Measurements from ENCODE around the gene UTP20. TPM values are rescaled to one million over a fixed set of nuclear protein-coding genes. Genes with fewer than 3 reads are reported as not detected.

The UTP20 gene
- total RNA-seq, 1 donor from 2014 or later: 16.2 TPM

DNA sequence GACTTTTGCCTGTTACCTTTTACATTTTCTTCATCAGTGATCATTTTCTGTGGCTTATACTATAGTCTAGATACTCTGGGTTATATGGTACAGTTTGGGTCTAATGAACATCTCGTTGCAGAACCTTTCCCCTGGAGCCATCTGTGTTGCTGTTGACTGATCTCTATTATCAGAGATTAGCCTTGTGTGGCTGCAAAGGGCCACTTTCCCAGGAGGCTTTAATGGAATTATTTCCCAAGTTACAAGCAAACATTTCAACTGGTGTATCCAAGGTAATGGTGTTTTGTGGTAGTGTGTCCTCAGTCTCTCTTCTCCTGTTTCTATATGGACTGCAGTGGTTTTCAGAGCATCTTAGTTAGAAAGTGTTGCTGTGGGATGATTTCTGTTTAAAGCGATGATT is 25.9 kb downstream of the UTP20 start:
- Histone ChIP-seq H3K9ac (ENCODE audit: low read depth in 1 of 3, low read length in 3 of 3) (no peak overlapping the region), H3K27me3 (ENCODE audit: control insufficient read depth in 3 of 3, insufficient read depth in 3 of 3, low read length in 3 of 3) (no peaks in the 10 kb centered on the region), H3K4me3 (ENCODE audit: low read length in 3 of 3) (no peak overlapping the region), H3K4me1 (ENCODE audit: control insufficient read depth in 3 of 3, insufficient read depth in 3 of 3, low read length in 3 of 3) (no peaks in the 10 kb centered on the region), H3K9me3 (ENCODE audit: control insufficient read depth in 3 of 3, low read length in 3 of 3) (no peaks in the 10 kb centered on the region), H3K36me3 (ENCODE audit: control insufficient read depth in 3 of 3, insufficient read depth in 3 of 3, low read length in 3 of 3) (peaks cover 30 to 59% (median 49%) of the 10 kb centered on the region in 3 donors), H3K27ac (ENCODE audit: low read depth, low read length) (no peak overlapping the region)

DNA sequence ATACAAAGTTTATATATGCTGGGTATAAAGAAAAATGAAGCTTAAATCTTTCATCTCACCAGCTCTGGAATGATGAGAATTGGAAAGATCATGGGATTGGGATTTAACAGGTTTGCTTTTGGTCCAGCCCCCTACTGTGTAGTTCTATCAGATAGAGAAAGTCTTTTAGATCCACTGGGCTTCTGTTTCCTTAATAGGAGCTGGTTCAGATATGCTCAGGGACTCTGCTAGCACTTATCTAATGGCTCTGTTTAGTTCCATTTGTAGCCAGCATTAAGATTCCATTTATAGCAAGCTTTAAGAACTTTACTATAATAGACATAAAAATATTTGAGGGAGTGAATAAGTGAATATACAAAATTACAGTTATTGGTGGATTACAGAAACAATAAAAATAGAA is 42.6 kb downstream of the UTP20 start:
- Histone ChIP-seq H3K4me1 (ENCODE audit: control insufficient read depth in 3 of 3, insufficient read depth in 3 of 3, low read length in 3 of 3) (no peaks in the 10 kb centered on the region), H3K36me3 (ENCODE audit: control insufficient read depth in 3 of 3, insufficient read depth in 3 of 3, low read length in 3 of 3) (peaks cover 8 to 41% (median 31%) of the 10 kb centered on the region in 3 donors), H3K27ac (ENCODE audit: low read depth, low read length) (no peak overlapping the region), H3K4me3 (ENCODE audit: low read length in 3 of 3) (no peak overlapping the region), H3K9ac (ENCODE audit: low read depth in 1 of 3, low read length in 3 of 3) (no peak overlapping the region), H3K27me3 (ENCODE audit: control insufficient read depth in 3 of 3, insufficient read depth in 3 of 3, low read length in 3 of 3) (no peaks in the 10 kb centered on the region), H3K9me3 (ENCODE audit: control insufficient read depth in 3 of 3, low read length in 3 of 3) (no peaks in the 10 kb centered on the region)

DNA sequence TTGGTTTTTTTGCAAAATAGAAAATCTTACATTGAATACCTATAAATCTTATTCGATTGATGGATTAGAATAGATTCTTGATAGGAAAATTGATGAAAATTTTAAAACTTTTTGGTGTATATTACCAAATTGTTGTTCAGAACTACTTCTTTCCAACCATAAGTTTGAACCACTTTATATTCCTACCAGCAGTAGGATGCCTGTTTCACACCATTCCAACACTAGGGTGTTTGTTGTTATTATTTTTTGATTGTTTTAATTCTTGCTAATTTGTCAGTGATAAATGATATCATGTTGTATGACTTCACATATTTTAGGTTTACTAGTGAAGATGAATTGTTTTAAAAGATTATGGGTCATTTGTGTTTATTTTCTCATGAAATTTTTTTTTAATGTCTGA is 43.4 kb downstream of the UTP20 start:
- H3K4me3 ChIP-seq (ENCODE audit: low read length in 3 of 3): no peak overlapping the region
- no peak overlapping the region for H3K27ac ChIP-seq (ENCODE audit: low read depth, low read length)
- H3K4me1 ChIP-seq (ENCODE audit: control insufficient read depth in 3 of 3, insufficient read depth in 3 of 3, low read length in 3 of 3): no peaks in the 10 kb centered on the region
- no peak overlapping the region for H3K9ac ChIP-seq (ENCODE audit: low read depth in 1 of 3, low read length in 3 of 3)
- no peaks in the 10 kb centered on the region for H3K9me3 ChIP-seq (ENCODE audit: control insufficient read depth in 3 of 3, low read length in 3 of 3)
- peaks cover 8 to 40% (median 33%) of the 10 kb centered on the region in 3 donors for H3K36me3 ChIP-seq (ENCODE audit: control insufficient read depth in 3 of 3, insufficient read depth in 3 of 3, low read length in 3 of 3)
- no peaks in the 10 kb centered on the region for H3K27me3 ChIP-seq (ENCODE audit: control insufficient read depth in 3 of 3, insufficient read depth in 3 of 3, low read length in 3 of 3)

DNA sequence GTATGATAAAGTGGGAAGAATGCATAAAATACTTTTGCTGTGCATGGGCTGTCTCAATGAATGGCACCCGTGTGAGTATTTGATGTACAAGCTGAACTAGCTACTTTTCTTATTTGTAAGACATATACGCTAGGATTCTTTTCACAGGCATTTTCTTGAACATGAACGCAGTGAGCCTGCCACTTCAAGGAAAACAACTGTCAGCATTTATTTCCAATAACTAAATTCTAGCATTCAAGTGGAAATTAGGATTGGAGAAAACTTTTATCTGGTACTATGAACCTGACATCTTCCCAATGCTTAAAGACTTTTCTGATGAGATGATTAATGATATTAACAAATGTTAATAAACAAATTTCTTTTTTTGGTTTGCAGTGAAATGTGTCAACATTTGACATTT is 45.7 kb downstream of the UTP20 start:
- Histone ChIP-seq H3K4me1 (ENCODE audit: control insufficient read depth in 3 of 3, insufficient read depth in 3 of 3, low read length in 3 of 3) (no peaks in the 10 kb centered on the region), H3K9ac (ENCODE audit: low read depth in 1 of 3, low read length in 3 of 3) (no peak overlapping the region), H3K4me3 (ENCODE audit: low read length in 3 of 3) (no peak overlapping the region), H3K36me3 (ENCODE audit: control insufficient read depth in 3 of 3, insufficient read depth in 3 of 3, low read length in 3 of 3) (peaks cover 12 to 43% (median 41%) of the 10 kb centered on the region in 3 donors), H3K27me3 (ENCODE audit: control insufficient read depth in 3 of 3, insufficient read depth in 3 of 3, low read length in 3 of 3) (no peaks in the 10 kb centered on the region), H3K9me3 (ENCODE audit: control insufficient read depth in 3 of 3, low read length in 3 of 3) (no peaks in the 10 kb centered on the region), H3K27ac (ENCODE audit: low read depth, low read length) (no peak overlapping the region)

DNA sequence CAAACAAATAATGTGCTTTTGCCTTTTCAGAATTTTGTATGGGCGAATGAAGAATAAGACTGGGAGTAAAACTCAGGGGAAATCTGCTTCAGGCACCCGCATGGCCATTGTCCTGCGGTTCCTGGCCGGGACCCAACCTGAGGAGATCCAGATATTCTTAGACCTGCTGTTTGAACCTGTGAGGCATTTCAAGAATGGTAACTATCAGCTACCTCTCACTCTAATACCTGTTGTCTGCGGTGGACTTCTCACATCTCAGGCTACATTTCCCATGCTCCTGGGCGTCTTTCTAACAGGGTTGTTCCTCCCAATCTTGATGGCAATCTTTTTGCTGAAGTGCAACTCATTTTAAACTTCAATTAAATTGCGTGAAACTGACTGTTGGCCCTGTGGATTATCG is 47.1 kb downstream of the UTP20 start:
- Histone ChIP-seq H3K9ac (ENCODE audit: low read depth in 1 of 3, low read length in 3 of 3) (no peak overlapping the region), H3K4me3 (ENCODE audit: low read length in 3 of 3) (no peak overlapping the region), H3K4me1 (ENCODE audit: control insufficient read depth in 3 of 3, insufficient read depth in 3 of 3, low read length in 3 of 3) (no peaks in the 10 kb centered on the region), H3K27ac (ENCODE audit: low read depth, low read length) (no peak overlapping the region), H3K27me3 (ENCODE audit: control insufficient read depth in 3 of 3, insufficient read depth in 3 of 3, low read length in 3 of 3) (no peaks in the 10 kb centered on the region), H3K36me3 (ENCODE audit: control insufficient read depth in 3 of 3, insufficient read depth in 3 of 3, low read length in 3 of 3) (peaks cover 12 to 44% (median 39%) of the 10 kb centered on the region in 3 donors), H3K9me3 (ENCODE audit: control insufficient read depth in 3 of 3, low read length in 3 of 3) (no peaks in the 10 kb centered on the region)

DNA sequence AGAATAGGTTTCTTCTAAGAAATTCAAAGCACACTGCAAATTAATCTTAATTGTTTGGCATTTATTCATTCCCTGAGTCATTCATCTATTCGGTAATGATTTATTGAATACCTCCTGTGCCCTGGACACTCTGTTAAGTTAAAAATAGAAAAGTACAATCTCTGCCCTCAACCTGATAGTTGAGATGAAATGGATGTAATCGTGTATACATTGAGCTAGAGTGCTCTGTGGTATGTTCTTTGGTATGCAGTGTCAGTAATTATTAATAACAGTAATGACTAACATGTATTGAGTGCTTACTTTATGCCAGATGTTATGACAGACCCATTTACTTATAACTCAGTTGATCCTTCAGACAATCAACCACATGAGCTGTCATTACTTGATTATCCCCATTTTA is 47.6 kb downstream of the UTP20 start:
- Histone ChIP-seq H3K4me3 (ENCODE audit: low read length in 3 of 3) (no peak overlapping the region), H3K36me3 (ENCODE audit: control insufficient read depth in 3 of 3, insufficient read depth in 3 of 3, low read length in 3 of 3) (peaks cover 12 to 42% (median 36%) of the 10 kb centered on the region in 3 donors)

DNA sequence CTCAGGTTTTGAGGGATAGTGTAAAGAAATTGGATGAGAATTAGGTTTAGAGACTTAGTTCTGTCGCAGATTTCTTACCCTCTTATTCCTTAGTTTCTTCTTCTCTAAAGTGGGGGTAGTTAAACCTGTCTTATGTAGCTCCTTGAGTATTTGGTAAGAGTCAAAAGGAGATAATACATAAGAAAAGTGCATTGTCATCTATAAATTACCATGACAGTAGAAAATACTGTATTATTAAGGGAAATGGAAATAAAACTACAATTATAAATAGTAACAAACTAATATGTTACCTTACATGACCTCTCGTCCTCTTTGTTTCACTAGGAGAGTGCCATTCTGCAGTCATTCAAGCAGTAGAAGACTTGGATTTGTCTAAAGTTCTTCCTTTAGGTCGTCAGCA is 49.0 kb downstream of the UTP20 start:
- Histone ChIP-seq H3K36me3 (ENCODE audit: control insufficient read depth in 3 of 3, insufficient read depth in 3 of 3, low read length in 3 of 3) (peaks cover 12 to 48% (median 42%) of the 10 kb centered on the region in 3 donors), H3K9ac (ENCODE audit: low read depth in 1 of 3, low read length in 3 of 3) (no peak overlapping the region), H3K4me3 (ENCODE audit: low read length in 3 of 3) (no peak overlapping the region), H3K4me1 (ENCODE audit: control insufficient read depth in 3 of 3, insufficient read depth in 3 of 3, low read length in 3 of 3) (no peaks in the 10 kb centered on the region), H3K27me3 (ENCODE audit: control insufficient read depth in 3 of 3, insufficient read depth in 3 of 3, low read length in 3 of 3) (no peaks in the 10 kb centered on the region), H3K9me3 (ENCODE audit: control insufficient read depth in 3 of 3, low read length in 3 of 3) (no peaks in the 10 kb centered on the region), H3K27ac (ENCODE audit: low read depth, low read length) (no peak overlapping the region)

More for the DNA sequence above, 47.6 kb downstream of the UTP20 start:
- Histone ChIP-seq H3K9ac (ENCODE audit: low read depth in 1 of 3, low read length in 3 of 3) (no peak overlapping the region), H3K27me3 (ENCODE audit: control insufficient read depth in 3 of 3, insufficient read depth in 3 of 3, low read length in 3 of 3) (no peaks in the 10 kb centered on the region), H3K27ac (ENCODE audit: low read depth, low read length) (no peak overlapping the region), H3K4me1 (ENCODE audit: control insufficient read depth in 3 of 3, insufficient read depth in 3 of 3, low read length in 3 of 3) (no peaks in the 10 kb centered on the region), H3K9me3 (ENCODE audit: control insufficient read depth in 3 of 3, low read length in 3 of 3) (no peaks in the 10 kb centered on the region)

DNA sequence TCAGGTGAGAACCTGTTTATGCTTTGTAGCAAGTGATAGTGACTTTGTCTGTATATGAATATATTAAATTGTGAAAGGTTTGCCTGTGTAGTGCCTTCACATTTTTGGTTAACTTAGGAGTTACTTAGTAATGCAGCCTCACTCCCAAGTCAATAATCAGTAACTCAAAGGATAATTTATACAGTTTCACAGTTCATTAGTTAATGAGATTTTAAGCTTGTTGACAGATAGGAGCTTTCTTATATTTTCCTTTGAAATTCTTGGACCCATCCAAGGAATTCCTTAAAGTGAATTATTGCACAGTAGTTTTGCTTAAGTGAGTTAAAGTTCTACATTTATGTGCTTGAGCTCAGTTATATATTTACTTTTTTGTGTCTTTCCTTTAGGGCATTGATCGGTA is 50.7 kb downstream of the UTP20 start:
- peaks cover 8 to 47% (median 39%) of the 10 kb centered on the region in 3 donors for H3K36me3 ChIP-seq (ENCODE audit: control insufficient read depth in 3 of 3, insufficient read depth in 3 of 3, low read length in 3 of 3)
- no peaks in the 10 kb centered on the region for H3K9me3 ChIP-seq (ENCODE audit: control insufficient read depth in 3 of 3, low read length in 3 of 3)
- no peaks in the 10 kb centered on the region for H3K4me1 ChIP-seq (ENCODE audit: control insufficient read depth in 3 of 3, insufficient read depth in 3 of 3, low read length in 3 of 3)
- no peaks in the 10 kb centered on the region for H3K27me3 ChIP-seq (ENCODE audit: control insufficient read depth in 3 of 3, insufficient read depth in 3 of 3, low read length in 3 of 3)
- no peak overlapping the region for H3K4me3 ChIP-seq (ENCODE audit: low read length in 3 of 3)
- no peak overlapping the region for H3K9ac ChIP-seq (ENCODE audit: low read depth in 1 of 3, low read length in 3 of 3)
- no peak overlapping the region for H3K27ac ChIP-seq (ENCODE audit: low read depth, low read length)

DNA sequence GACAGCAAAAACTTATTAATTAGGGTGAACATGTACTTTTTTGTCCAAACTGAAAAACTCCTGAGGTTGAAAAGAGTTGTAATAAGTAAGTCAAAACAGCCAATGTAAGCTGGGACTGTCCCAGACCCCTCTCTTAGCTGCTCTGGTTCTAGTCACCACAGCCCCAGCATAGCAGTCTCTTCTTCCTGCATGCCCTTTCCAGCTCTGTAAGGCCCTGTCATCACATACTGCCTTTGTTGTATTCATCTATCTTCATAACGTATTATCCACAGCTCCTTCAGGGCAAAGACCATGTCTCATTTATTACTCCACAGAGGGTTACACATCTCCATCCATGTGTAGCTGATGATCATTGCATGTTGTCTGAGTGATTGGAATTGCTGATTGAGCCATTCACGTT is 56.5 kb downstream of the UTP20 start:
- Histone ChIP-seq H3K27ac (ENCODE audit: low read depth, low read length) (no peak overlapping the region), H3K4me1 (ENCODE audit: control insufficient read depth in 3 of 3, insufficient read depth in 3 of 3, low read length in 3 of 3) (no peaks in the 10 kb centered on the region), H3K27me3 (ENCODE audit: control insufficient read depth in 3 of 3, insufficient read depth in 3 of 3, low read length in 3 of 3) (no peaks in the 10 kb centered on the region), H3K9me3 (ENCODE audit: control insufficient read depth in 3 of 3, low read length in 3 of 3) (no peaks in the 10 kb centered on the region), H3K9ac (ENCODE audit: low read depth in 1 of 3, low read length in 3 of 3) (no peak overlapping the region), H3K36me3 (ENCODE audit: control insufficient read depth in 3 of 3, insufficient read depth in 3 of 3, low read length in 3 of 3) (peaks cover 5 to 34% (median 28%) of the 10 kb centered on the region in 3 donors), H3K4me3 (ENCODE audit: low read length in 3 of 3) (no peak overlapping the region)

DNA sequence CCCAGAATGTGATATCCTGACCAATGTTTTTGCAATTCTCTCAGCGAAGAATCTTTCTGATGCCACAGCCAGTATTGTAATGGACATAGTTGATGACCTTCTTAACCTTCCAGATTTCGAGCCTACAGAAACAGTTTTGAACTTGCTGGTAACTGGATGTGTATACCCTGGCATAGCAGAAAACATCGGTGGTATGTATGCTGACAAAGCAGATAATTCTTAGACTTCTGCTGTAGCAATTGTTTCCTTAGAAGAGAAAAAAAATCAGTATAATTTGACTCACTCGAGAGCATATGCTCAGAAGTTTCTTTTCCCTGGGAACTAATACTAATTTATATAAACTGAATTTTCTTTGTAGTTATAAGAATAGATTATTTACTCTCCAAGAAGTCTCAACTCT is 58.2 kb downstream of the UTP20 start:
- H3K27me3 ChIP-seq (ENCODE audit: control insufficient read depth in 3 of 3, insufficient read depth in 3 of 3, low read length in 3 of 3): no peaks in the 10 kb centered on the region
- H3K9me3 ChIP-seq (ENCODE audit: control insufficient read depth in 3 of 3, low read length in 3 of 3): no peaks in the 10 kb centered on the region
- no peaks in the 10 kb centered on the region for H3K4me1 ChIP-seq (ENCODE audit: control insufficient read depth in 3 of 3, insufficient read depth in 3 of 3, low read length in 3 of 3)
- no peak overlapping the region for H3K4me3 ChIP-seq (ENCODE audit: low read length in 3 of 3)
- H3K27ac ChIP-seq (ENCODE audit: low read depth, low read length): no peak overlapping the region
- H3K9ac ChIP-seq (ENCODE audit: low read depth in 1 of 3, low read length in 3 of 3): no peak overlapping the region
- H3K36me3 ChIP-seq (ENCODE audit: control insufficient read depth in 3 of 3, insufficient read depth in 3 of 3, low read length in 3 of 3): peaks cover 5 to 38% (median 28%) of the 10 kb centered on the region in 3 donors

DNA sequence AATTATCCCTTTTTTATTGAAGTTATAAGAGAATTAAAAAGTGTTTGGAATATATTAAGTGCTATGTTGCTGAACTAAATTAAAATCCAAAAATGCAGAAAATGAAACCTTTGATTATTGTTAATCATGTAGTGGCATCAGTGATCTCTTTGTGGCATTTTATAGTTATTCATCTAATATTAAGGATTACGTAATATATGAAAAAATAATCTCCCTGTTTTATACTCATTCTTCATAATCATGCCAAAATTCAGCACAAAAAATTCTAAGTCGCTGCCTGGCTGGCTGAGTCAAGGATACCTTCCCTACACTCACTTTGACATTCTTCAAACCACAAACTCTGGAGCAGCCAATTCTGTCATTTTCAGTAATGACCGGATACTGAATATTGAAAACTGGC is 64.0 kb downstream of the UTP20 start:
- Histone ChIP-seq H3K4me1 (ENCODE audit: control insufficient read depth in 3 of 3, insufficient read depth in 3 of 3, low read length in 3 of 3) (no peaks in the 10 kb centered on the region), H3K27me3 (ENCODE audit: control insufficient read depth in 3 of 3, insufficient read depth in 3 of 3, low read length in 3 of 3) (no peaks in the 10 kb centered on the region), H3K9ac (ENCODE audit: low read depth in 1 of 3, low read length in 3 of 3) (no peak overlapping the region), H3K4me3 (ENCODE audit: low read length in 3 of 3) (no peak overlapping the region), H3K27ac (ENCODE audit: low read depth, low read length) (no peak overlapping the region), H3K36me3 (ENCODE audit: control insufficient read depth in 3 of 3, insufficient read depth in 3 of 3, low read length in 3 of 3) (peaks cover 15 to 53% (median 25%) of the 10 kb centered on the region in 3 donors), H3K9me3 (ENCODE audit: control insufficient read depth in 3 of 3, low read length in 3 of 3) (no peaks in the 10 kb centered on the region)

Data from skeletal muscle tissue (tissue), 4 donors.